ENCODE results near the gene RGS17. TPM values are rescaled to one million over a fixed set of nuclear protein-coding genes. Genes with fewer than 3 reads are reported as not detected.

RGS17 gene
- total RNA-seq, 1 donor from 2014 or later: 8.0 TPM

GRCh38 chr6:153162172-153162571 lies 31.1 kb upstream of the RGS17 start:
- no peak for TF ChIP-seq CTCF (conservative IDR thresholded peaks at IDR 0.05; ENCODE audit: low read depth, low read length)
- H3K4me3 ChIP-seq (ENCODE audit: low read depth, low read length): no peak overlapping the region
- DNase-seq (ENCODE audit: low read depth): no peak

GRCh38 chr6:153160221-153160620 lies 29.1 kb upstream of the RGS17 start:
- TF ChIP-seq CTCF (conservative IDR thresholded peaks at IDR 0.05; ENCODE audit: low read depth, low read length): no peak
- no peak for DNase-seq (ENCODE audit: low read depth)
- no peak overlapping the region for H3K4me3 ChIP-seq (ENCODE audit: low read depth, low read length)

- H3K4me3 ChIP-seq (ENCODE audit: low read depth, low read length): peak overlapping the region; percentile 70
- TF ChIP-seq CTCF (conservative IDR thresholded peaks at IDR 0.05; ENCODE audit: low read depth, low read length): no peak
- DNase-seq (ENCODE audit: low read depth): peak; percentile 37
Observed at GRCh38 chr6:153150752-153151440, 19.8 kb upstream of the RGS17 start.

GRCh38 chr6:153150371-153150751 lies 19.3 kb upstream of the RGS17 start:
- H3K4me3 ChIP-seq (ENCODE audit: low read depth, low read length): peak overlapping the region; percentile 70

GRCh38 chr6:153149891-153150290 lies 18.8 kb upstream of the RGS17 start:
- no peak overlapping the region for H3K4me3 ChIP-seq (ENCODE audit: low read depth, low read length)
- no peak for DNase-seq (ENCODE audit: low read depth)
- TF ChIP-seq CTCF (conservative IDR thresholded peaks at IDR 0.05; ENCODE audit: low read depth, low read length): no peak

More at GRCh38 chr6:153150371-153150751, 19.3 kb upstream of the RGS17 start:
- DNase-seq (ENCODE audit: low read depth): no peak
- no peak for TF ChIP-seq CTCF (conservative IDR thresholded peaks at IDR 0.05; ENCODE audit: low read depth, low read length)

- TF ChIP-seq CTCF (conservative IDR thresholded peaks at IDR 0.05; ENCODE audit: low read depth, low read length): no peak
- DNase-seq (ENCODE audit: low read depth): no peak
- no peak overlapping the region for H3K4me3 ChIP-seq (ENCODE audit: low read depth, low read length)
Observed at GRCh38 chr6:153146413-153146812, 15.3 kb upstream of the RGS17 start.

GRCh38 chr6:153145591-153145990 lies 14.5 kb upstream of the RGS17 start:
- no peak overlapping the region for H3K4me3 ChIP-seq (ENCODE audit: low read depth, low read length)
- DNase-seq (ENCODE audit: low read depth): no peak
- TF ChIP-seq CTCF (conservative IDR thresholded peaks at IDR 0.05; ENCODE audit: low read depth, low read length): no peak
